ENCODE measurements around the gene AP1B1.
"Not testable (repeated sequence)": the region's sequence is repeated elsewhere in the genome, so short reads cannot be mapped to it uniquely, and the experiment has no call there.

Gene AP1B1

GRCh38 chr22:29385748-29386147 is 2.6 kb downstream of the AP1B1 start:
- DNase-seq = no peak

- DNase-seq = no peak
Observed at GRCh38 chr22:29385151-29385704, 3.1 kb downstream of the AP1B1 start.

DNA sequence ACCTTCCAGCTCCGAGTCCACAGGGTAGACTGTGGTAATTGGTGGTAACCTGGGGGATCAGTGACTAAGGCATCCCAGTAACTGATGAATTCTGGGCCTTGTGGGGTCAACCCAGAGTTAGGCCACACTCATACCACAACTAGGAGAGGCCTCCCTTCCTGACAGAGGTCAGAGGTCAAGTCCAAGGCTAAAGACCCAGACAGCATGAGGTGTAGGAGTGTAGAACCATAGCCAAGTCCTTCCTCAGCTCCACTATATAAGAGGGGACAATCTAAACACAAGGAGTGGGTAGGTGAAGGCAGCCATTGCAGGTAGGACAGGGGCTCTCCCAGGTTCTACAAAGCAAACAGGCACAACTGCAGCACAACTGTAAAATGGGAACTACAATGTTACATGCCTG is 4.6 kb downstream of the AP1B1 start:
- DNase-seq = no peak

GRCh38 chr22:29382580-29383302 is 5.6 kb downstream of the AP1B1 start:
- no peak for DNase-seq

GRCh38 chr22:29380856-29381255 is 7.5 kb downstream of the AP1B1 start:
- no peak for DNase-seq

- no peak for DNase-seq
Observed at GRCh38 chr22:29380032-29380781, 8.2 kb downstream of the AP1B1 start.

DNA sequence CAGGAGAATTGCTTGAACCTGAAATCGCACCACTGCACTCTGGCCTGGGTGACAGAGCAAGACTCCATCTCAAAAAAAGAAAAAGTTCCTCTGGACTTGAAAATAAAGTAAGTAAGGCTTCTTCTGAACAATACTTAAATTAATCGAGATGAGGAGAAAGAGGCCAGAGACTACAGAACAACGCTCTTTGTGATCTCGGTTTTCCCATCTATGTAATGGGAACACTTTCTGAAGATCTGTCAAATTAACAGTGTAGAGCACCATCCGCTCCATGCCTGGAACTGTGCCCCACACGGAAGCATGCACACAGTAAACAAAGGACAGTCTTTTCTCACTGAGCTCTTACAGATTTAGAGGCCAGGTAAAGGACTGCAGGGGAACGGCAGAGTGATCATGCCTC is 9.1 kb downstream of the AP1B1 start:
- DNase-seq = no peak

DNA sequence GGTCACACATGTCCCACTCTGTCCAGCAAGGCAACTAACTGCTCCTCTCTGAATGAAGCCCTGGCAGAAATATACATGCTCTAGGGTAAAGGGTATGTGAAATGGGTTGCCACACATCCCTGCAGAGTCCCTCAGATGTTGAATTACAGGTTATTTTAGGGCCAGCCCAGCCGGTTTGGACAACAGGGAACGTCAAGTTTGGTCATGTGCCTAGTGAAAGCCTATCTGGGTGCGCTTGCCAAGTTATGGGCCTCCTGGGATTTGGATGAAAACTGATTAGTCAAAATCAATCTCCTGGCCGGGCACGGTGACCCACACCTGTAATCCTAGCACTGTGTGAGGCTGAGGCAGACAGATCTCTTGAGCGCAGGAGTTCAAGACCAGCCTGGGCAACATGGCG is 10.4 kb downstream of the AP1B1 start:
- DNase-seq = no peak

DNA sequence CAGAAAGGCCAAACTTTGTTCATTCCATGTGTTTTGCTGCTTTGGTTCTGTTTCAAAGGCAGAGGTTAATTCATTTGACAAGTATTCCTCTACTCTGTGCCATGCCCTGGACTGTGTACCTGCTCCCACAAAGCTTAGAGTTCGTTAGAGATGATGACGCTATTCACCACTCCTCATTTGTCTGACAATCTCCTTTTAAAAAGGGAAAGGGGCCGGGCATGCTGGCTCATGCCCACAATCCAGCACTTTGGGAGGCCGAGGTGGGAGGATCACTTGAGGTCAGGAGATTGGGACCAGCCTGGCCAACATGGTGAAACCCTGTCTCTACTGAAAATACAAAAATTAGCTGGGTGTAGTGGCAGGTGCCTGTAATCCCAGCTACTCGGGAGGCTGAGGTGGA is 11.7 kb downstream of the AP1B1 start:
- DNase-seq = not testable (repeated sequence)

DNA sequence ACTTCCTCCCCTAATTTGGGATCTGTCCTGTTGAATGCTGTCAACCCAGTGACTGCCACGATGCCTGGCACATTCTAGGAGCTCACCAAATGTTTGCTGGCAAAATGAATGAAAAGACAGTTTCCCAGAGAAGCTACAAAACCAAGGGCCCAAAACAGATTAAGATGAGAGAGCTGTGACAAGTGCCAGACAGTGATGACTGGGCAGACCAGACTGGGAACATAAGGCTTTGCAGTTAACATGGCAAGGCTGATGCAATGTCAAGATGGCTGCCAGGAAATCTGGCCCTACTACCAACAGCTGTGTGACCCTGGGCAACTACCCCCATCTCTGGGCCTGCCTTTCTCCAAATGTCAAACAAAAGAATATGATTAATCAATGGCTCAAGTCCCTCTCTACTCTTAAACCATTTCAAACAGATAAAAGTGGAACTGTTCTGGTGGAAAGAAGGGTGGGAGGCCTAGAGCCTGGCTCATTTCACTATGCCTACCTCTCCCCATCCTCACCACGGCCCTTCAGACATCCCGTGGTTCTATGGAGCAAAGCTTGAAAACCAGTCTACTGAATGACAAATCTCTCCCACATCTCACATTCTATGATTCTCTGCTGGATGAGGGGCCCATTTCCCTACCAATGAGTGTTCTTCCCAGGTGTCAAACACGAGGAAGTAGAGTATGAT is 12.8 kb downstream of the AP1B1 start:
- peak; percentile 57 for DNase-seq

DNA sequence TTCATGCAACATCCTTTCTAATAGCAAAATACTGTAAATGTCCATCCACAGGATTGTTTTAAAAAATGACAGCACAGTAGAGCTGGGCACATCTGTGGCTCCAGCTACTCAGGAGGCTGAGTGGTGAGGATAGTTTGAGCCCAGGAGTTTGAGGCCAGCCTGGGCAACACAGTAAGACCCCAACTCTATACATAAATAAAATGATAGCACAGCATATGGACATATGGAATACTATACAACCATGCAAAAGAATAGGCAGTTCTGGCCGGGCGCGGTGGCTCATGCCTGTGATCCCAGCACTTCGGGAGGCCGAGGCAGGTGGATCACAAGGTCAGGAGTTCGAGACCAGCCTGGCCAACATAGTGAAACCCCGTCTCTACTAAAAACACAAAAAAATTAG is 13.6 kb downstream of the AP1B1 start:
- DNase-seq = not testable (repeated sequence)

GRCh38 chr22:29374401-29374800 is 14.0 kb downstream of the AP1B1 start:
- no peak for DNase-seq

DNA sequence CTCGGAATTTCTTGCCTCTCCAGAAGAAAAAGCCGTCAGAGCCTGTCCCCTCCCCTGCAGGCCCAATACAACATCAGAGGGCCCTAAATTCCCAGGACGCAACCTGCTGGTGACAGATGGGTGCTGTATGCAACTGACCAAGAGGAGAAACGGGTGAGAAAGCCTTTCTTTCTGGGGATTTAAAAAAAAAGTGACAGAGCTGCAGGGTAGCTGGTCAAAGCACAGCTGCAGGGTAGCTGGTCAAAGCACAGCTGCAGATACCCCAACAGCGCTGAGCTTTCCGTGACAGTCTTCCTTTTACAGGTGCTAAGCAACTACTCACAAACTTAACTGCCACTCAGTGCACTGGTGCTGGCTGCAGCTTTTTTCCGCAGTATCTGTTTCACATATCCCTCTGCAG is 17.8 kb downstream of the AP1B1 start:
- no peak for DNase-seq

DNA sequence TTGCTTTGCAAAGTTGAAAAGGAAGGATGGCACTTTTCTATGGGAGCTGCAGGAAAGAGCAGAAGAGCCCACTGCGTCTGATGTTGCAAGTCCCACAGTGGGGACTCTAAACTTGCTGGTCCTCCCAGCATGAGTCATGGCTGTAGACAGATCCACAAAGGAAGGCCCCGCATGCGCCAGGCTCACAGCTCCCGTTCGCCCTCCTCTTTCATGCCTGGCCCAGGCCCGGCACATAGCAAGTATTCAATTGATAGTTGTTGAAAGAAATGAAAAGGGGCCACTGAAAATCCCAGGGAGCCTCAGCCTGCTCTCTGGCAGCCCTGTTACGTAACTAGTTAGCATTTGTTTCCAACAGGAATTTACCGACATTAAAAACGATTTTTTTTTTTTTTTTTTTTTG is 18.9 kb downstream of the AP1B1 start:
- no peak for DNase-seq

DNA sequence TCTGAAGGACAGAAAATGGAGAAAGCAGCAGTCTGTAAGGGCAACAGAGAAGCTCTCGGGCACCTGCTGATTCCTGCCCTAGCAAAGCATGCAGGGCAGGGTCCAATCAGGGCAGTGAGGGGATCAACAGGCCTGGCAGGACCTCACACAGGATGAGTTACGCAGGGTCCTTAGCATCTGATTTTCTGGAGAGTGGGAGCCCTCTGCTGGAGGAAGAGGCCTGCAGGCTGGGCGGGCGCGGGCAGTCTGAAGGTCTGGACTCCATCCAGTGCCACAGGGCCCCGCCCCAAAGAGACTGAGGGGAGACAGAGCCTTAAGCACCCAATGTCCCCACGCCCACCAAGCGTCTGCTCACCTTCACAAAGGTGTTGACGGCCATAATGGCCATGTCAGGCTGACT is 28.9 kb downstream of the AP1B1 start:
- peak; percentile 19 for DNase-seq

DNA sequence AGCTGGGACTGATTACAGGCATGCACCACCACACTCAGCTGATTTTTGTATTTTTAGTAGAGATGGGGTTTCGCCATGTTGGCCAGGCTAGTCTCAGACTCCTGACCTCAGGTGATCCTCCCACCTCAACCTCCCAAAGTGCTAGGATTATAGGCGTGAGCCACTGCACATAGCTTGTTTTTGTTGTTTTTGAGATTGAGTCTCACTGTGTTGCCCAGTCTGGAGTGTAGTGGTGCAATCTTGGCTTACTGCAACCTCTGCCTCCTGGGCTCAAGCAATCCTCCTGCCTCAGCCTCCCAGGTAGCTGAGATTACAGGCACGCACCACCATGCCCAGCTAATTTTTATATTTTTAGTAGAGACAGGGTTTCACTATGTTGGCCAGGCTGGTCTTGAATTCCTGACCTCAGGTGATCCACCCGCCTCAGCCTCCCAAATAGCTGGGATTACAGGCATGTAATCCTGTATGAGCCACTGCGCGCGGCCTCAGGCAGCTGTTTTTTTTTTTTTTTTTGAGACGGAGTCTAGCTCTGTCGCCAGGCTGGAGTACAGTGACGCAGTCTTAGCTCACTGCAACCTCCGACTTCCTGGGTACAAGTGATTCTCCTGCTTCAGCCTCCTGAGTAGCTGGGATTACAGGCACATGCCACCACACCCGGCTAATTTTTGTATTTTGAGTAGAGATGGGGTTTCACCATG is 31.0 kb downstream of the AP1B1 start:
- DNase-seq = not testable (repeated sequence)

GRCh38 chr22:29353860-29354259 is 34.5 kb downstream of the AP1B1 start:
- no peak for DNase-seq

DNA sequence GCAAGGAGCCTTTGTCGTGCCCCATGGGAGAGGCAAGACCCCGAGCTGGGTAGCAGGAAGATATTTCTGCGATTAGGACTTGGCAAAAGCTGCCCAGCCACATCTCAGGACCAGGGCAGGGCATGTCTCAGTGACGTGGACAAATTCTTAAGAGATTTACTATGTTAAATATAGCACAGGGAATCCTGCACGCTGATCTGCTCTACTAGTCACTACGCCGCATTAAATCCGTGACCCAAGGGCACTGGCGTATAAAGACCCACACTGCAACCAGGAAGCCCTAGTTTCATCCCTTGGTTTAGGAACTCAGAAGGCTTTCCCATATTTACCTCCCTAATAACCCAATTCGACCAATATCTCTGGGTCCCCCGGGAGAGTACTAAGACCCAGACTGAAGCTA is 35.1 kb downstream of the AP1B1 start:
- DNase-seq = no peak

DNA sequence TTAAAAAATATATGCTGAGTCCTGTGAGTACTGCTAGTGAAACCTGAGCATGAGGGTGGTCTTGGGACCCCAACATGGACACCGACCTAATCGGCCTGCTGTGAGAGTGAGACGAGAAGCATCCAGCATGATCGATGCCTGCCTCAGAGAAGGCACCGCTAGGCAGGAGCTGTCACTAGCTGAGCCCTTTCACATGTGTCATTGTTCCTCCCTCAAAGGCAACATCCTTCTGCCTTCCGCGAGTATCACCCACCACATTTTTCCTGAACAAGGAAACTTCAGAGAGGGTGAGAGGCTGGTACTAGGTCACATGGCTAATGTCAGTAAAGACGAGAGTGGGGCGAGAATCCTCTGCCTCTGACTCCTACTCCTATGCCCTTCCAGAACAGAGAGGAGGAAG is 35.6 kb downstream of the AP1B1 start:
- DNase-seq = no peak

DNA sequence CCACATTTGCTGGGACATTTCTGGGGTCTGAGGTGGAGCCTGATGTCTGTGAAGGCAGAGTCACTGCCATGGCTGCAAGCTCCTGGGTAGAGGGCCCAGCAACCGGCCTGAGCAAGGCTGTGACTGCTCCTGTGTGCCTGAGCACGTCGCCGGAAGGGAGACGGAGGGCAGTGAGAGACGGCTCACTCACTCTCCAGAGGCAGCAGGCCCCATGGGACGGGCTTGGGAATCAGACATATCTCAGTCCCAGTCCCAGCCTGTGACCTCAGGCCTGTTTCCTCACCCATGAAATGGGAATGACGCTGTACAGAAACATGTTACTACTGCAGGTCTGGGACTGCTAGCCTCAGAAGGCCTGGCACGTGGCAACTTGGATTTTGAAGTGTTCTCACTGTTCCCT is 36.5 kb downstream of the AP1B1 start:
- DNase-seq = no peak

DNA sequence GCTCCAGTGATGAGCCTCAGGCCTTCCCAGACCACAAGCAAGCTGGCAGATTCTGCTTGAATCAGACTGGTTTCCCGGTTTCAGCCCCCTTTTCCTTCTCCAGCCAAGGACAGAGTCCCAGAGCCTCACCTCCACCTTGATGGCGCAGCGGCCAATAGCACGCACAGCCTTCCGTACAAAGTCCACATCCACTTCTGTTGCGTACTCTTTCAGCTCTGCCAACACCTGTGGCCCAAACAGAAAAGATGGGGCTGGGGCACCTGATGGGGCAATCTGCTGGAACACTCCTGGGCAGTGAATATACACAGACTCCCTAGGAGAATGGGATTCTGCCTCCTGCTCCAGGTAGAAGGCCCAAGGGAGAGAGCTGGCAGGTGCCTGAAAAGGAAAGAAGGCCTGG is 37.3 kb downstream of the AP1B1 start:
- DNase-seq = no peak

DNA sequence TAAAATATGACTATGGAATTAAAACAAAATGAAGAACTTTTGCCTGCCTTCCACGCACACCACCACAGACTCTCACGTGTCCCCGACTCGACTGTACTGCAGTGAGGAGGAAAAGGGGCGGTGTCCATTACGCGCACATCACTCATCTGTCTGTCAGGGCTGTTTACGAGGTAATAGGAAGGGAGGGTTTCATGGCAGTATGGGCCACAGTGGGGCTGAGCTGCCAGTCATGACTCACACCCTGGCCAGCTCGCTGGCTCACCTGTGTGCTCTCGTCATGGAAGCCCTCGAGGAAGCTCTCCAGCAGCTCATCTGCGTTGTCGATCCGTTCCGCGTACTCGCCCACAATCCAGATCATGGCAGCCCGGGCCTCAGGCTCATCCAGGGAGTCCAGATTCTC is 39.4 kb downstream of the AP1B1 start:
- DNase-seq = no peak

GRCh38 chr22:29348041-29348440 is 40.3 kb downstream of the AP1B1 start:
- no peak for DNase-seq
